Dendritic cell treated with granulocyte-macrophage colony-stimulating factor and Interleukin-4, amounts not matched to agents 40 ng/mL and 50 ng/mL, for 4 days (primary cell): Measurements from ENCODE around the gene MGLL.
"Not testable (repeated sequence)": the region's sequence is repeated elsewhere in the genome, so short reads cannot be mapped to it uniquely, and the experiment has no call there.

Experiments used
- H3K27ac Mint-ChIP-seq: one replicate; pipeline ENCODE4 v1.8.0; 2022; ENCODE audit warnings: mild to moderate bottlenecking, mixed read lengths
- H3K27me3 Mint-ChIP-seq: one replicate; pipeline ENCODE4 v1.8.0; 2022; ENCODE audit warnings: mild to moderate bottlenecking, mixed read lengths
- H3K36me3 Mint-ChIP-seq: one replicate; pipeline ENCODE4 v1.8.0; 2022; ENCODE audit warnings: low read depth, mixed read lengths
- H3K4me1 Mint-ChIP-seq: one replicate; pipeline ENCODE4 v1.8.0; 2022; ENCODE audit warnings: low read depth, mixed read lengths
- H3K4me3 Mint-ChIP-seq: one replicate; pipeline ENCODE4 v1.8.0; 2022; ENCODE audit warnings: mild to moderate bottlenecking, moderate library complexity, mixed read lengths
- H3K9me3 Mint-ChIP-seq: one replicate; pipeline ENCODE4 v1.8.0; 2022; ENCODE audit warnings: mixed read lengths
- intact Hi-C: fragments of 100-400 bp; cut with micrococcal nuclease; formaldehyde crosslinking; loops from one replicate; pipeline ENCODE4 v1.15.0; 2022

Gene MGLL

DNA sequence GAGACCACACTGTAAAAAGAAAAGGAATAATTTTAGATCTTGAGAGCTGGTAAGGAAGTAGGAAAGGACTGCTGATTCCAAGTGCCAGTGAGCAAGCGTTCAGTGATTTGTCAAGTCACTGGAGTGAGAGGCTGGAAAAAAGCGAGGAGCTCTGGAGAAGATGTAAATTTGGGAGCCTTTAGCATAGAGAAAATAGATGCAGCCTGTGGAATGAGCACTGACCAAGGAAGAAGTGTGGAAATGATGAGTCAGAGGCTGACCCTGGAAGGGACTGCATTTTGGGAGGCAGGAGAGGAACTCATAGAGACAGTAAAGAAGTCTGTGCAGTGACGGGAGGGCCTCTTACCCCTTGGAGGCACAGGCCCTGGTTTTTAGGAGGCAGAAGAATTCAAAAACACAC lies 166.7 kb downstream of the MGLL start:
- Mint-ChIP-seq H3K9me3 (no peaks in the 10 kb centered on the region), H3K27ac (no peak overlapping the region), H3K4me3 (no peak overlapping the region), H3K27me3 (peaks cover 5% of the 10 kb centered on the region), H3K36me3 (no peaks in the 10 kb centered on the region), H3K4me1 (peaks cover 13% of the 10 kb centered on the region)
- intact Hi-C loops: loop anchor here (2.0 kb wide), 1 partner anchor 177 kb away; no protein-coding TSS in a partner anchor

DNA sequence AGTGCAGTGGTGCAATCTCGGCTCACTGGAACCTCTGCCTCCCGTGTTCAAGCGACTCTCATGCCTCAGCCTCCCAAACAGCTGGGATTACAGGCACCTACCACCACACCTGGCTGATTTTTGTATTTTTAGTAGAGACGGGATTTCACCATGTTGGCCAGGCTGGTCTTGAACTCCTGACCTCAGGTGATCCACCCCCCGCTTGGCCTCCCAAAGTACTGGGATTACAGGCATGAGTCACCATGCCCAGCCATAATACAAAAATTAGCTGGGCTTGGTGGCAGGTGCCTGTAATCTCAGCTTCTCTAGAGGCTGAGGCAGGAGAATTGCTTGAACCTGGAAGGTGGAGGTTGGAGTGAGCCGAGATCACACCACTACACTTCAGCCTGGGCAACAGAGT lies 167.3 kb downstream of the MGLL start:
- intact Hi-C loops: loop anchor here (2.0 kb wide), 1 partner anchor 178 kb away; no protein-coding TSS in a partner anchor
- not testable (repeated sequence) for H3K36me3 Mint-ChIP-seq, H3K9me3 Mint-ChIP-seq, H3K27ac Mint-ChIP-seq, H3K4me1 Mint-ChIP-seq, H3K27me3 Mint-ChIP-seq, H3K4me3 Mint-ChIP-seq

DNA sequence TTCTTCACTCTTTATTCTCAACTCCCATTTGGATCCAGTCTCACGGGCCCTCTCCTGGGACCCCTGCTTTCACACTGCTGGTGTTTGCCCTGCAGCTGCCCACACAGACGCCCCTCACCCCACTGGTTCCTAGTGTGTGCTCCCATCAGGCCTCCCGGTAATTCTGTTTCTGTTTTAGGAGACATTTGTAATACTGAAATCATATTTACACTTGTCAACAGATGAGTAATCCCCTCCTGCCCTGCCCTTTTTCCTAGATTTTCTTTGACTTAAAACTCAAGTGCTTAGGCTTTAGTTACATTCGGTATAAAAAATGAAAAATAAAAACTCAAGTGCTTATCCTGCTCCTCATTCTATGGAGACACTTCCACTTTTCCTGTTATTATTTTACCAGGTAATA lies 167.9 kb downstream of the MGLL start:
- no peak overlapping the region for H3K4me3 Mint-ChIP-seq
- intact Hi-C loops: loop anchor here (2.0 kb wide), 1 partner anchor 178 kb away; no protein-coding TSS in a partner anchor
- no peaks in the 10 kb centered on the region for H3K9me3 Mint-ChIP-seq
- peaks cover 5% of the 10 kb centered on the region for H3K27me3 Mint-ChIP-seq
- peaks cover 7% of the 10 kb centered on the region for H3K4me1 Mint-ChIP-seq
- no peaks in the 10 kb centered on the region for H3K36me3 Mint-ChIP-seq
- H3K27ac Mint-ChIP-seq: no peak overlapping the region

DNA sequence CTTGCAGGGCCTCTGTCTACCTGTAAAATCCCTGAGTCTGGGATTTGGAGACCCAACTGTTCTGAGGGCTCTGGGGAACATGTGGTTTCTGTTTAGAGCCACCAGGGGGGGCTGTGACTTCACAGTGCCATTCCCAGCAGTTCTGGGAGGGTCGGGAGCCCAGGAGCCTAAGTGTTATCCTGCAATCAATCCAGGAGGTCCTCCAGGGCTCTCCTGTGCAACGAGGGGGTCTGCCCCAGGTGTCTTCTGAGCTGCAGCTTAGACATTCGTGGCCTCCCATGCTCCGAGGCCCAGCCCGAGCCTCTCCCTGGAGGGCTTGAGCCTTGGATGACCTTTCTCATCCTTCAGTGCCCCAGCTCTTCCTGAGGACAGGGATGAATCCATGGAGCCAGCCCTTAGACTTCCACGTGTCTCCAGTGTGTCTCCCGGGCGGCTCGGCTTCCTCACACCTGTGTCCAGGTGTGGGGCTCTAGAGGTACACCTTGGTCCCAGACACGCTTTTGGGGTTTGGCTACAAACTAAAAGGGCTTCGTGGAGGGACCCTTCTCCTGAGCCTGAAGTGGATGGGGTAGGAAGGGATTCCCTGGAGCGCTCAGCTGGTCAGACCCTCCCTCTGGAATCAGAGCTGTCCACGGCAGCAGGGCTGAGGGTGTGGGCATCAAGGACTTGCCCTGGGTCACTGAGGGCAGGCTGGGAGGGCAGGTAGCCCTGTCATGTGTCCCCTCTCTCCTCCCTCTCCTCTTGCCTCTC lies 169.9 kb downstream of the MGLL start:
- H3K36me3 Mint-ChIP-seq: no peaks in the 10 kb centered on the region
- peaks cover 4% of the 10 kb centered on the region for H3K27me3 Mint-ChIP-seq
- no peak overlapping the region for H3K4me3 Mint-ChIP-seq
- H3K4me1 Mint-ChIP-seq: peaks cover 7% of the 10 kb centered on the region
- intact Hi-C loops: loop anchor here (1.0 kb wide), 1 partner anchor 319 kb away; no protein-coding TSS in a partner anchor
- no peak overlapping the region for H3K27ac Mint-ChIP-seq
- no peaks in the 10 kb centered on the region for H3K9me3 Mint-ChIP-seq

DNA sequence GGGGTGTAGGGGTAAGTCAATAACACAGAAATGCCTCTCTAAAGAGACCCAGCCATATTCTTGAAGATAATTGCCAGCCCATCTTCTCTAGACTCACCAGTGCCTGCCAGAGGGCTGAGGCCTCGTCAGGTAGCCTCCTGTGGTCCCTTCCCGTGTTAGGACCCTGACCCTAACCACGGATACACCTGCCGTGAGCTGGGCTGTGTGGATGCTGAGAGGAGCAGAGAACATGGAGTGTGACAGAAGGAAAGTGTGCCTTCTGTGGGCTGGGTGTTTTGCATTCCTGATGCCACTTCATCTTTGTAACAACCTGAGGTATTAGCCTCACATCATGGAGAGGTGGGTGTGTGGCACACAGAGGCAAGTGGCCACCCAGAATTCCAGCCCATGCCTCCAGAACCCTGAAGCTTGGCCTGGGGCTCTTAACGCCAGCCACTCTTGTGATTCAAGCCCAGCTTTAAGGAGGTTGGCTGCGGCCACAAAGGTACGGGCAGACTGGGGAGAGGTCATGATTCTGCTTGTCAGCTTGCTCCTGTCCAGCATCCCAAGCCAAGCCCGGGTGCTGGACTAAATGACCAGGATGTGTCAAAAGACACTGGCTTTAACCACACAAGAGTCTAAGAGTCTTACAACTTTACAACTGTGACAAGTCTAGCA lies 170.7 kb downstream of the MGLL start:
- Mint-ChIP-seq H3K4me1 (peaks cover 7% of the 10 kb centered on the region), H3K36me3 (no peaks in the 10 kb centered on the region), H3K27ac (no peak overlapping the region), H3K9me3 (no peaks in the 10 kb centered on the region), H3K4me3 (no peak overlapping the region), H3K27me3 (peaks cover 4% of the 10 kb centered on the region)
- intact Hi-C loops: loop anchor here (1.0 kb wide), 1 partner anchor 320 kb away; no protein-coding TSS in a partner anchor

DNA sequence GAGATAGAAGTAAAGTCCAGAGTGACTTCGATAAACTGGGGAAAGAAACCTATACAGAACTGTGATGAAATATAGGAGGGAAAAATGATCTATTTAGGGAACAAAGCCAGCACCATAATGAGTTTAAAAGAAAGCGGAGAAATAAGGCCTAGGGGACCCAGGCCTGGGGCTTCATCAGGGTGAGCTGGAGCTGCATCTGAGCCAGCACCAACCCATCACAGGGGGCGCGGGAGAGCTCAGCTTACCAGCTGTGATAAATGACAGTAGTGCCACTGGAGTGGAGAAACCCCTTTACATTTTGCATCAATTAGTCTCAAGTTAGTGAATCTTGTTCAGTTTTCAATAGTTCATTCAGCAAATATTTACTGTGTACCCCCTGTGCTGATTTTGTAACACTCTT lies 172.1 kb downstream of the MGLL start:
- H3K4me1 Mint-ChIP-seq: no peaks in the 10 kb centered on the region
- peaks cover 4% of the 10 kb centered on the region for H3K27me3 Mint-ChIP-seq
- intact Hi-C loops: no loop called here
- H3K9me3 Mint-ChIP-seq: no peaks in the 10 kb centered on the region
- no peak overlapping the region for H3K4me3 Mint-ChIP-seq
- H3K27ac Mint-ChIP-seq: no peak overlapping the region
- H3K36me3 Mint-ChIP-seq: no peaks in the 10 kb centered on the region

DNA sequence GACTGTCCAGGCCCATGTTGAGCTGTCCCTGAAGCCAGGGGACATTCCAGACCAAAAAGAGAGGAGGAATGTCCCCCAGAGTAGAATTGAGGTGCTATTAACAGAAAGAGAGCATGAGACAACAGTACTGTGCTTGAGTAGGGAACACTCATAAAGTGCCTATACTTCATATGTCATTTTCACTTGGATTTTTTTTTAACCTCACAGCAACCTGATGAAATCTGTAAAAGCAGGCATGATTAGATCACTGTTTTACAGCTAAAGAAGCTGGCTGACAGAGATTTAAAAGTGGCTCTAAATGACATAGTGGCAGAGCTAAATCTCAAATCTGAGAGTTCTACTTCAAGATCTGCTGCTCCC lies 174.5 kb downstream of the MGLL start:
- H3K9me3 Mint-ChIP-seq: no peaks in the 10 kb centered on the region
- H3K36me3 Mint-ChIP-seq: no peaks in the 10 kb centered on the region
- no peak overlapping the region for H3K27ac Mint-ChIP-seq
- intact Hi-C loops: no loop called here
- H3K27me3 Mint-ChIP-seq: no peaks in the 10 kb centered on the region
- peaks cover 11% of the 10 kb centered on the region for H3K4me1 Mint-ChIP-seq
- H3K4me3 Mint-ChIP-seq: no peak overlapping the region

DNA sequence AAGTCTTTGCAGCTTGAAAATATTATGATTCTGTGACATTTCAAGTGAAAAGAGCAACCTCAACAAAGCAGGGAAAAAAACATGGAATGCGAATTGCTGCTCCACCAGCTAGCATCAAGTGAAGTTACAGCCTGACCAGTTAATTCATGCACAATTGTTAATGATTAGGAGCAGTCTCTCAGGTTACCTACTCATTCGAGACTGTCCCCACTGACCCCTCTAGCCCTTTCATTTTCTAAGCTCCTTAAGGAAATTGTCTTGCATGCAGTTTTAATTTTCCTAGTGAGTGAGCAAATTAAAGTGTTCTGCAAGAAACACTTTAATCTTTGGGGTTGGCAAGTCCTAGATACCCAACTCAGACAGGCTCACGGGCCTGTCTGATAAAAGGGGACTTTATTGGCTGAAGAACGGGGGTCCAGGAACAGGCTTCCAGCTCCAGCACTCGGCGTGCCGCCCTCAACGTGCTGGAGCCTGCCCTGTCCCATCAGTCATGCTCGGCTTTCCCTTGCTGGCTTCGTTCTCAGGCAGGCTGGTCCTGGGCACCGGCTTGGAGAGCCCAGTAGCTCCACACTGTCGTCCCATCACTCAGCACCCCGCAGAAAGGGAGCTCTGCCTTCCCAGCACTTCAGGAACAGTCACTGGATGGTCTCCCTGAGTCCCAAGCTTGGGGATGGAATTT lies 175.0 kb downstream of the MGLL start:
- Mint-ChIP-seq H3K27ac (no peak overlapping the region), H3K36me3 (no peaks in the 10 kb centered on the region), H3K4me1 (peaks cover 11% of the 10 kb centered on the region), H3K27me3 (no peaks in the 10 kb centered on the region), H3K9me3 (no peaks in the 10 kb centered on the region), H3K4me3 (no peak overlapping the region)
- intact Hi-C loops: no loop called here

DNA sequence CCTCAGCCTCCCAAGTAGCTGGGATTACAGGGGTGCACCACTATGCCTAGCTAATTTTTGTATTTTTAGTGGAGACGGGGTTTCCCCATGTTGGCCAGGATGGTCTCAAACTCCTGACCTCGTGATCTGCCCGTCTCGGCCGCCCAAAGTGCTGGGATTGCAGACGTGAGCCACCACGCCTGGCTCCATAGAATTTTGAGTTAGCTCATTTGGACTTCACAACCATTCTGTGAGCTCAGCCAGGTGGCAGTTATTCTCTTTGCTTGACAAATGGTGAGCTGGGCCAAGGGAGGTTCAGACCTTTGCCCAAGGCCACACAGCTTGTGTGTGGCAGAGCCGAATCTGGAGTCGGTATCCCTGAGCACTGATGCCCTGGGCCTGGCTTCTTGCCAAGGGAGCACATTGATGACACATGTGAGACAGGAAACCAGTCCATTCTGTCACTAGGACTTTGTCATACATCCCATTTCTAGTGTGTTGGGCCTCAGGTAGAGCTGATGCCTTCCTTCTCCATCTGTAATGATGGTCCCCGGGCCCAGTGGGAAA lies 175.7 kb downstream of the MGLL start:
- peaks cover 11% of the 10 kb centered on the region for H3K4me1 Mint-ChIP-seq
- H3K9me3 Mint-ChIP-seq: no peaks in the 10 kb centered on the region
- H3K27me3 Mint-ChIP-seq: no peaks in the 10 kb centered on the region
- intact Hi-C loops: no loop called here
- no peak overlapping the region for H3K4me3 Mint-ChIP-seq
- H3K36me3 Mint-ChIP-seq: no peaks in the 10 kb centered on the region
- H3K27ac Mint-ChIP-seq: no peak overlapping the region

DNA sequence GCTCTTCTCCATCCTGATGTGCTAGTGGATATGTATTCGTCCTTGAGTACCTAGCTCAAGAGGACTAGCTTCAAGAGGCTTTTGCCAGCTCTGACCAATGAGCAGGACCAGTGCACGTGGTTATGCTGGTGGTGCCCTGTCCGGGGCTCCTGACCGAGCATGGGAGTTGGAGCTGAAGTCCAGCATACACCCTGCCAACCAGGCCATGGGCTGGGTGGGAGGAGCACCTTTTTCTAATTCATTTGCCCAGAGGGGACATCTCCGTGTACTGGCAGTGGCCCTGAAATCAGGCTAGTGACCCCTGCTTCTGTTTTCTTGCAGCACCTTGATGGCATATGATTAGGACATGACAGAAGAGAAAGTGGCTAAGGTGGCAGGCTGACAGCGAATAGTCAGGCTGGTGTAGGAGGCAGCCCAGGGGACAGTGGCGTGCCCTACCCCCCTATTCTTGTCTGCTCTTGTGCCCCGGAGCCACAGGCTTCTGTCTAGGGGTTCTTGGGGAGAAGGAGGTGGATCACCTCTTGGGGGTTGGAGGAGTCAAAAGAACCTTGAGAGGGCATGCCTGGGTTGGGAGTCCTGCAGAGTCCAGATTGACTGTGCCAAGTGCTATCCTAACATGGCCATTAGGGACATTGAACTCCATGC lies 176.8 kb downstream of the MGLL start:
- Mint-ChIP-seq H3K27ac (no peak overlapping the region), H3K27me3 (no peaks in the 10 kb centered on the region), H3K36me3 (no peaks in the 10 kb centered on the region), H3K4me1 (peaks cover 11% of the 10 kb centered on the region), H3K9me3 (no peaks in the 10 kb centered on the region), H3K4me3 (no peak overlapping the region)
- intact Hi-C loops: no loop called here

DNA sequence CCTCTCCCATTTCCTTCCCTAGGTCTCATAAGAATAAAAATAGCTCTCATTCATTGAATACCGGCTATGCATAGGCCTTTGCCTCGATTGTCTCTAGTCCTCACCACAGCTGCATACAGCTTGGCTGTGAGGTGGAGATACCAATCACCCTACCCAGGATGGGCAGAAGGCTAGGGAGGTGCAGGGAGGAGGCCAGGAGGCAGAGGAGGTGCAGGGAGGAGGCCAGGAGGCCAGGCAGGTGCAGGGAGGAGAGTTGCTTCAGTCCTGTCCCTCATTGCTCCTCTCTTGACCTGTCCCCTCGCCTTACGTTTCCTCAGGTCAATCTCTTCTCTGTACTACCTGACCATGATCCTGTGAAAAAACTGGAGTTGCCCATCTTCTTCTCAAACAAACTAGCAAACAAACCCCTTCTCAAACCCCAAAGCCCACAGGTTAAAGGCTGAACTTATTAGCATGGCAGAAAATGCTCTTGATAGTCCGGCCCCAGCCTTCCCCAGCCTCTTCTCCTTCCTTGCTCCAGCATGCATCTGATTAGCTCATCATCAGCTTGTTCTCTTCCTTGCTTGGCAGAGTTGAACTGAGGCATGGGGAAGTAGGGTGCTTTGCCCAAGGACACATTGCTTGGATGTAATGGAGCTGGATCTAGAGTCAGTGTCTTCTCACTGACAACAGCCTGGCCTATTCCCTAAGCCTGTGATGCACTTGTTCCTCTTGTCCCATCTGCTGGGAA lies 177.5 kb downstream of the MGLL start:
- intact Hi-C loops: no loop called here
- no peak overlapping the region for H3K4me3 Mint-ChIP-seq

DNA sequence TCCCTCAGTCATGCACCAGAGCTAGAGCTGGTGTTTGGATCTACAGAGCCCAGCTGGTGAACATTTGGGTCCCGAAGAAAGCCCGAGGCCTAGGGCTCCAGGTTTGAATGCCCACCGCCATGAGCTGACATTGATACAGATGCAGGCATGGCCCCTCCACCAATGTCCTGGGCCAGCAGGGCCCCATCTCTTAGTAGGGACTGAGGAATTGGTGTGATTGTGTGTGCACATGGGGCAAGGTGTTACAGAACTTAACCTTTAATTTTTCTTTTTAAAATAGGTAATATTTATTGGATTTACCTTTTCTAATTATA lies 182.3 kb downstream of the MGLL start:
- H3K4me1 Mint-ChIP-seq: peaks cover 10% of the 10 kb centered on the region
- H3K9me3 Mint-ChIP-seq: no peaks in the 10 kb centered on the region
- H3K36me3 Mint-ChIP-seq: no peaks in the 10 kb centered on the region
- intact Hi-C loops: no loop called here
- peaks cover 2% of the 10 kb centered on the region for H3K27me3 Mint-ChIP-seq
- no peak overlapping the region for H3K27ac Mint-ChIP-seq
- H3K4me3 Mint-ChIP-seq: no peak overlapping the region

More for the DNA sequence above, 177.5 kb downstream of the MGLL start:
- H3K36me3 Mint-ChIP-seq: no peaks in the 10 kb centered on the region
- no peaks in the 10 kb centered on the region for H3K9me3 Mint-ChIP-seq
- no peak overlapping the region for H3K27ac Mint-ChIP-seq
- peaks cover 11% of the 10 kb centered on the region for H3K4me1 Mint-ChIP-seq
- no peaks in the 10 kb centered on the region for H3K27me3 Mint-ChIP-seq
